Urothelium cell line (cell line): ENCODE results near the gene GPC6.
"Not testable (repeated sequence)": the region's sequence is repeated elsewhere in the genome, so short reads cannot be mapped to it uniquely, and the experiment has no call there.

Experiments
- DNase-seq: peaks from one replicate; pipeline ENCODE4 v3.0.0; 2011; ENCODE audit warnings: low spot score, mixed read lengths
- FAIRE-seq: peaks from 2 replicates; lab custom pipeline; 2011; peaks lifted over from hg19 to GRCh38; lab: Jason Lieb, UNC

GPC6 gene

GRCh38 chr13:93420887-93421286, 194.3 kb downstream of the GPC6 start:
- DNase-seq: no peak
- no peak for FAIRE-seq

- DNase-seq (no peak), FAIRE-seq (no peak)
Measured at GRCh38 chr13:93422980-93423543, 196.5 kb downstream of the GPC6 start.

- DNase-seq (no peak), FAIRE-seq (no peak)
Measured at GRCh38 chr13:93425411-93425810, 198.8 kb downstream of the GPC6 start.

- no peak for FAIRE-seq
- DNase-seq: no peak
Measured at GRCh38 chr13:93430381-93430780, 203.8 kb downstream of the GPC6 start.

GRCh38 chr13:93435651-93436050, 209.0 kb downstream of the GPC6 start:
- FAIRE-seq: no peak
- DNase-seq: no peak

GRCh38 chr13:93437081-93437480, 210.5 kb downstream of the GPC6 start:
- FAIRE-seq (no peak), DNase-seq (no peak)

- FAIRE-seq (no peak), DNase-seq (no peak)
Measured at GRCh38 chr13:93446238-93446637, 219.6 kb downstream of the GPC6 start.

- FAIRE-seq (no peak), DNase-seq (no peak)
Measured at GRCh38 chr13:93450191-93450621, 223.6 kb downstream of the GPC6 start.

GRCh38 chr13:93450761-93451160, 224.2 kb downstream of the GPC6 start:
- FAIRE-seq (no peak), DNase-seq (no peak)

- not testable (repeated sequence) for FAIRE-seq, DNase-seq
Measured at GRCh38 chr13:93454676-93455235, 228.1 kb downstream of the GPC6 start.

GRCh38 chr13:93455861-93456260, 229.3 kb downstream of the GPC6 start:
- DNase-seq: no peak
- FAIRE-seq: no peak

- DNase-seq (no peak), FAIRE-seq (no peak)
Measured at GRCh38 chr13:93460005-93460404, 233.4 kb downstream of the GPC6 start.

- FAIRE-seq: no peak
Measured at GRCh38 chr13:93462151-93462550, 235.5 kb downstream of the GPC6 start.

GRCh38 chr13:93466502-93467036, 240.0 kb downstream of the GPC6 start:
- FAIRE-seq: no peak
- DNase-seq: no peak

More at GRCh38 chr13:93462151-93462550, 235.5 kb downstream of the GPC6 start:
- no peak for DNase-seq

GRCh38 chr13:93467175-93467574, 240.6 kb downstream of the GPC6 start:
- FAIRE-seq (no peak), DNase-seq (no peak)

GRCh38 chr13:93468433-93468832, 241.8 kb downstream of the GPC6 start:
- no peak for FAIRE-seq
- no peak for DNase-seq

- FAIRE-seq (no peak), DNase-seq (no peak)
Measured at GRCh38 chr13:93472296-93472695, 245.7 kb downstream of the GPC6 start.

GRCh38 chr13:93472814-93473296, 246.2 kb downstream of the GPC6 start:
- FAIRE-seq (no peak), DNase-seq (no peak)

GRCh38 chr13:93473441-93474270, 247.0 kb downstream of the GPC6 start:
- FAIRE-seq (no peak), DNase-seq (no peak)

- FAIRE-seq (no peak), DNase-seq (peak; percentile 27)
Measured at GRCh38 chr13:93476175-93476574, 249.6 kb downstream of the GPC6 start.

GRCh38 chr13:93477238-93477637, 250.6 kb downstream of the GPC6 start:
- DNase-seq (no peak), FAIRE-seq (no peak)
